Neural cell (in vitro differentiated cells): ENCODE measurements around the gene GTF2IRD1. TPM values are rescaled to one million over a fixed set of nuclear protein-coding genes. Genes with fewer than 3 reads are reported as not detected.

ENCODE experiments used
- H2AFZ ChIP-seq: fragments of 200-600, 300-800 bp; sonication (generic), shearing (Covaris generic); 2 replicates; pipeline ENCODE4 v1.6.0; 2014; ENCODE audit warnings: low read depth, mild to moderate bottlenecking, antibody characterized with exemption, low read length, moderate library complexity
- H3F3A ChIP-seq: fragments of 200-600 bp; shearing (Covaris generic); 2 replicates; pipeline ENCODE4 v1.6.1; 2016; ENCODE audit warnings: mild to moderate bottlenecking, moderate library complexity, mixed read lengths, antibody characterized with exemption, low read length; ENCODE audit not compliant: insufficient read depth, poor library complexity, severe bottlenecking
- H3K27ac ChIP-seq: fragments of 200-600, 300-800 bp; sonication (generic), shearing (Covaris generic); 2 replicates; pipeline ENCODE4 v1.5.1; 2014; ENCODE audit warnings: mild to moderate bottlenecking, low read length, moderate library complexity
- H3K27me3 ChIP-seq: fragments of 300-800, 200-600 bp; sonication (generic), shearing (Covaris generic); 2 replicates; pipeline ENCODE4 v1.6.0; 2014; ENCODE audit warnings: mild to moderate bottlenecking, low read depth, low read length, moderate library complexity; ENCODE audit not compliant: insufficient read depth
- H3K36me3 ChIP-seq: fragments of 300-800, 200-600 bp; sonication (generic), shearing (Covaris generic); 2 replicates; pipeline ENCODE4 v1.5.1; 2014; ENCODE audit warnings: mild to moderate bottlenecking, antibody characterized with exemption, low read length, moderate library complexity; ENCODE audit not compliant: insufficient read depth
- H3K4me2 ChIP-seq: fragments of 300-800, 200-600 bp; sonication (generic), shearing (Covaris generic); 2 replicates; pipeline ENCODE4 v1.6.0; 2014; ENCODE audit warnings: mild to moderate bottlenecking, low read length
- H3K4me3 ChIP-seq: fragments of 300-800, 200-600 bp; sonication (generic), shearing (Covaris generic); 2 replicates; pipeline ENCODE4 v1.5.1; 2014; ENCODE audit warnings: mild to moderate bottlenecking, low read length, moderate library complexity
- H3K79me2 ChIP-seq: fragments of 200-600 bp; shearing (Covaris generic); replicated peaks from 2 replicates; pipeline ENCODE4 v1.6.0; 2014; ENCODE audit warnings: mild to moderate bottlenecking, low read length, moderate library complexity; ENCODE audit not compliant: insufficient read depth
- H3K9ac ChIP-seq: fragments of 300-800, 200-600 bp; sonication (generic), shearing (Covaris generic); 2 replicates; pipeline ENCODE4 v1.6.1; 2016; ENCODE audit warnings: mild to moderate bottlenecking, low read length, mixed read lengths
- H3K9me2 ChIP-seq: fragments of 200-600 bp; shearing (Covaris generic); 2 replicates; pipeline ENCODE4 v1.6.1; 2016; ENCODE audit warnings: mild to moderate bottlenecking, low read length, mixed read lengths; ENCODE audit not compliant: insufficient read depth
- H3K9me3 ChIP-seq: fragments of 200-600, 300-800 bp; sonication (generic), shearing (Covaris generic); 2 replicates; pipeline ENCODE4 v1.6.1; 2016; ENCODE audit warnings: mild to moderate bottlenecking, mixed run types, low read length, moderate library complexity, mixed read lengths
- H4K20me1 ChIP-seq: fragments of 200-600 bp; shearing (Covaris generic); 2 replicates; pipeline ENCODE4 v1.6.1; 2016; ENCODE audit warnings: mild to moderate bottlenecking, mixed run types; ENCODE audit not compliant: insufficient read depth
- EP300 ChIP-seq: fragments of 450-650 bp; conservative IDR thresholded peaks from 2 replicates; pipeline ENCODE4 v1.6.1; 2014; ENCODE audit warnings: antibody characterized with exemption, mild to moderate bottlenecking, moderate library complexity; ENCODE audit not compliant: poor library complexity, severe bottlenecking
- EZH2 ChIP-seq: fragments of 200-600, 300-800 bp; shearing (Covaris generic), sonication (generic); IDR thresholded peaks from 2 replicates; pipeline ENCODE4 v1.6.1; 2014; ENCODE audit warnings: antibody characterized with exemption, low read length, borderline replicate concordance, mild to moderate bottlenecking; ENCODE audit not compliant: insufficient read depth, poor library complexity, severe bottlenecking
- MXI1 ChIP-seq: fragments of 450-650 bp; conservative IDR thresholded peaks from 2 replicates; pipeline ENCODE4 v1.6.1; 2014; ENCODE audit warnings: antibody characterized with exemption, mild to moderate bottlenecking; ENCODE audit not compliant: poor library complexity, severe bottlenecking
- POLR2AphosphoS5 ChIP-seq: IDR thresholded peaks from 2 replicates; pipeline ENCODE4 v1.6.1; 2012
- RAD21 ChIP-seq: fragments of 450-650 bp; conservative IDR thresholded peaks from 2 replicates; pipeline ENCODE4 v1.6.1; 2014; ENCODE audit warnings: antibody characterized with exemption, mild to moderate bottlenecking, moderate library complexity
- REST ChIP-seq: IDR thresholded peaks from 2 replicates; pipeline ENCODE4 v1.6.1; 2012; ENCODE audit warnings: borderline replicate concordance
- SMC3 ChIP-seq: fragments of 450-650 bp; conservative IDR thresholded peaks from 2 replicates; pipeline ENCODE4 v1.6.1; 2014; ENCODE audit warnings: antibody characterized with exemption, mild to moderate bottlenecking, moderate library complexity; ENCODE audit not compliant: poor library complexity
- TAF1 ChIP-seq: IDR thresholded peaks from 2 replicates; pipeline ENCODE4 v1.6.1; 2012; ENCODE audit warnings: low read depth
- polyA plus RNA-seq: library from polyadenylated mRNA; depleted of rRNA; stranded (reverse); fragments of >200 nt; gene quantifications from 2 replicates; pipeline ENCODE4 v1.2.3, GENCODE V29; 2014
- TF ChIP-seq, protein P1 (sequence below): fragments of 450-650 bp; IDR thresholded peaks from 2 replicates; pipeline ENCODE4 v1.5.1; 2014; ENCODE audit warnings: antibody characterized with exemption, mild to moderate bottlenecking, moderate library complexity; ENCODE audit not compliant: poor library complexity, severe bottlenecking

Gene GTF2IRD1
- polyA plus RNA-seq, 1 donor from 2014 or later = 31.9 TPM

GRCh38 chr7:74454925-74455288 is 1.2 kb downstream of the GTF2IRD1 start:
- no peaks in the 10 kb centered on the region for H3K9me3 ChIP-seq
- H3K4me3 ChIP-seq = peak overlapping the region; percentile 90
- peak overlapping the region; percentile 73 for H3K4me2 ChIP-seq
- peak overlapping the region; percentile 27 for H2AFZ ChIP-seq
- H3K27ac ChIP-seq = peak overlapping the region; percentile 82
- H4K20me1 ChIP-seq = no peaks in the 10 kb centered on the region
- TF ChIP-seq, protein P1, sequence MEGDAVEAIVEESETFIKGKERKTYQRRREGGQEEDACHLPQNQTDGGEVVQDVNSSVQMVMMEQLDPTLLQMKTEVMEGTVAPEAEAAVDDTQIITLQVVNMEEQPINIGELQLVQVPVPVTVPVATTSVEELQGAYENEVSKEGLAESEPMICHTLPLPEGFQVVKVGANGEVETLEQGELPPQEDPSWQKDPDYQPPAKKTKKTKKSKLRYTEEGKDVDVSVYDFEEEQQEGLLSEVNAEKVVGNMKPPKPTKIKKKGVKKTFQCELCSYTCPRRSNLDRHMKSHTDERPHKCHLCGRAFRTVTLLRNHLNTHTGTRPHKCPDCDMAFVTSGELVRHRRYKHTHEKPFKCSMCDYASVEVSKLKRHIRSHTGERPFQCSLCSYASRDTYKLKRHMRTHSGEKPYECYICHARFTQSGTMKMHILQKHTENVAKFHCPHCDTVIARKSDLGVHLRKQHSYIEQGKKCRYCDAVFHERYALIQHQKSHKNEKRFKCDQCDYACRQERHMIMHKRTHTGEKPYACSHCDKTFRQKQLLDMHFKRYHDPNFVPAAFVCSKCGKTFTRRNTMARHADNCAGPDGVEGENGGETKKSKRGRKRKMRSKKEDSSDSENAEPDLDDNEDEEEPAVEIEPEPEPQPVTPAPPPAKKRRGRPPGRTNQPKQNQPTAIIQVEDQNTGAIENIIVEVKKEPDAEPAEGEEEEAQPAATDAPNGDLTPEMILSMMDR = no peak
- TF ChIP-seq REST = no peak
- TF ChIP-seq TAF1 = no peak
- no peak for TF ChIP-seq EP300
- no peak for TF ChIP-seq SMC3
- no peak for TF ChIP-seq MXI1
- TF ChIP-seq EZH2 = no peak
- TF ChIP-seq POLR2AphosphoS5 = no peak
- no peak for TF ChIP-seq RAD21
- no peaks in the 10 kb centered on the region for H3K9me2 ChIP-seq
- H3K36me3 ChIP-seq = no peaks in the 10 kb centered on the region
- H3F3A ChIP-seq = no peaks in the 10 kb centered on the region
- H3K27me3 ChIP-seq = no peaks in the 10 kb centered on the region
- peaks cover 51% of the 10 kb centered on the region for H3K79me2 ChIP-seq
- H3K9ac ChIP-seq = peak overlapping the region; percentile 93

GRCh38 chr7:74455291-74455804 is 1.6 kb downstream of the GTF2IRD1 start:
- Histone ChIP-seq H4K20me1 (no peaks in the 10 kb centered on the region), H3K9me2 (no peaks in the 10 kb centered on the region), H3F3A (no peaks in the 10 kb centered on the region), H2AFZ (no peak overlapping the region), H3K79me2 (peaks cover 55% of the 10 kb centered on the region), H3K27ac (peak overlapping the region; percentile 82), H3K27me3 (no peaks in the 10 kb centered on the region), H3K36me3 (no peaks in the 10 kb centered on the region), H3K9ac (peak overlapping the region; percentile 93), H3K4me2 (peak overlapping the region; percentile 73), H3K9me3 (no peaks in the 10 kb centered on the region), H3K4me3 (peak overlapping the region; percentile 90)
- TF ChIP-seq EZH2 (no peak), RAD21 (no peak), REST (no peak), POLR2AphosphoS5 (no peak), TAF1 (no peak), MXI1 (no peak), SMC3 (no peak), EP300 (no peak)
- TF ChIP-seq, protein P1 = no peak
